MM.1S (cell line): ENCODE measurements around the gene SLC30A1.

Experiments
- EZH2 ChIP-seq: fragments of 300-600 bp; sonication (generic); optimal IDR thresholded peaks from 2 replicates; pipeline ENCODE3; 2017; ENCODE audit warnings: low read depth, mild to moderate bottlenecking, antibody characterized with exemption, low read length, mixed read lengths
- EZH2phosphoT487 ChIP-seq: fragments of 300-600 bp; sonication (generic); IDR thresholded peaks from 2 replicates; pipeline ENCODE4 v1.6.1; 2018; ENCODE audit warnings: antibody characterized with exemption, low read length
- TF ChIP-seq, protein P1 (sequence below): fragments of 300-600 bp; sonication (generic); IDR thresholded peaks from 2 replicates; pipeline ENCODE4 v1.5.1; 2016; ENCODE audit warnings: antibody characterized with exemption, low read length, mixed read lengths

DNA sequence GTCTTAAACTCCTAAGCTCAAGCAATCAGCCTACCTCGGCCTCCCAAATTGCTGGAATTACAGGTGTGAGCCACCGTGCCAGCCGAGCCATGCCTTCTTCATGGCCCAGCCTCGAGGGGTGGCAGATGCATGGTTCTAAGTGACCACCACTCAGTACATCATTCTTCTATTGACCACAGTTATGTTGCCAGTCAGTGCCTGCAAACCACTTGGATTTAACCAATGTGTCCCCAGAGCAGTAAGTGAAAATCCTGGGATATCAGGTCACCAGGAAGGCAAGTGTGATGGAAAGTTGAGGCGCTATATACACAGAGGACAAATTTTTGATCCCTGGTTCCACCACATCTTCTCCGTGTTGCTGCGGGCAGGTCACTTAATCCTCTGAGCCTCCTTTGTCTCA is 50.0 kb downstream of the SLC30A1 start:
- TF ChIP-seq, protein P1, sequence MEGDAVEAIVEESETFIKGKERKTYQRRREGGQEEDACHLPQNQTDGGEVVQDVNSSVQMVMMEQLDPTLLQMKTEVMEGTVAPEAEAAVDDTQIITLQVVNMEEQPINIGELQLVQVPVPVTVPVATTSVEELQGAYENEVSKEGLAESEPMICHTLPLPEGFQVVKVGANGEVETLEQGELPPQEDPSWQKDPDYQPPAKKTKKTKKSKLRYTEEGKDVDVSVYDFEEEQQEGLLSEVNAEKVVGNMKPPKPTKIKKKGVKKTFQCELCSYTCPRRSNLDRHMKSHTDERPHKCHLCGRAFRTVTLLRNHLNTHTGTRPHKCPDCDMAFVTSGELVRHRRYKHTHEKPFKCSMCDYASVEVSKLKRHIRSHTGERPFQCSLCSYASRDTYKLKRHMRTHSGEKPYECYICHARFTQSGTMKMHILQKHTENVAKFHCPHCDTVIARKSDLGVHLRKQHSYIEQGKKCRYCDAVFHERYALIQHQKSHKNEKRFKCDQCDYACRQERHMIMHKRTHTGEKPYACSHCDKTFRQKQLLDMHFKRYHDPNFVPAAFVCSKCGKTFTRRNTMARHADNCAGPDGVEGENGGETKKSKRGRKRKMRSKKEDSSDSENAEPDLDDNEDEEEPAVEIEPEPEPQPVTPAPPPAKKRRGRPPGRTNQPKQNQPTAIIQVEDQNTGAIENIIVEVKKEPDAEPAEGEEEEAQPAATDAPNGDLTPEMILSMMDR: no peak
- no peak for TF ChIP-seq EZH2phosphoT487
- TF ChIP-seq EZH2: no peak
